ENCODE measurements around the gene GNB1L. TPM values are rescaled to one million over a fixed set of nuclear protein-coding genes. Genes with fewer than 3 reads are reported as not detected.
A peak's percentile ranks its signal among the peaks of the same experiment; 100 is the strongest.

The GNB1L gene, protein sequence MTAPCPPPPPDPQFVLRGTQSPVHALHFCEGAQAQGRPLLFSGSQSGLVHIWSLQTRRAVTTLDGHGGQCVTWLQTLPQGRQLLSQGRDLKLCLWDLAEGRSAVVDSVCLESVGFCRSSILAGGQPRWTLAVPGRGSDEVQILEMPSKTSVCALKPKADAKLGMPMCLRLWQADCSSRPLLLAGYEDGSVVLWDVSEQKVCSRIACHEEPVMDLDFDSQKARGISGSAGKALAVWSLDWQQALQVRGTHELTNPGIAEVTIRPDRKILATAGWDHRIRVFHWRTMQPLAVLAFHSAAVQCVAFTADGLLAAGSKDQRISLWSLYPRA
- total RNA-seq: 1 to 10 TPM; 2.8 to 4.9 (median 4.0) TPM
- polyA plus RNA-seq: 2.1 TPM
- long read RNA-seq, donor 1, full-length matches to known transcripts: 8 of 15 reads
- long read RNA-seq, donor 1, partial matches to known transcripts: 0 of 15 reads
- long read RNA-seq, donor 1, other reads (novel, unspliced or antisense): 7 of 15 reads
- long read RNA-seq, donor 2, full-length matches to known transcripts: 8 of 10 reads
- long read RNA-seq, donor 2, partial matches to known transcripts: 1 of 10 reads
- long read RNA-seq, donor 2, other reads (novel, unspliced or antisense): 1 of 10 reads
- long read RNA-seq, donor 3, full-length matches to known transcripts: 24 of 41 reads
- long read RNA-seq, donor 3, partial matches to known transcripts: 4 of 41 reads
- long read RNA-seq, donor 3, other reads (novel, unspliced or antisense): 13 of 41 reads
- long read RNA-seq, donor 4, full-length matches to known transcripts: 2 of 3 reads
- long read RNA-seq, donor 4, partial matches to known transcripts: 0 of 3 reads
- long read RNA-seq, donor 4, other reads (novel, unspliced or antisense): 1 of 3 reads

- peaks cover 6% of the 10 kb centered on the region for H3K4me1 ChIP-seq (ENCODE audit: control insufficient read depth, insufficient read depth, low read length)
- no peaks in the 10 kb centered on the region for H3K27me3 ChIP-seq (ENCODE audit: control insufficient read depth, insufficient read depth)
- H3K27ac ChIP-seq (ENCODE audit: low read length): peak within 1 kb of the TSS; percentile 92
- DNase-seq: peak; percentile 99 to 100 (median 100)
- peak within 1 kb of the TSS; percentile 58 for H3K4me3 ChIP-seq (ENCODE audit: low read length)
- no peaks in the 10 kb centered on the region for H3K9me3 ChIP-seq (ENCODE audit: control insufficient read depth, low read length)
- peak; percentile 98 to 99 for ATAC-seq
- WGBS: under 1% methylated on average over 81 of the region's 81 CpGs
- intact Hi-C loops (cut with DNase I): no loop called here
Observed at GRCh38 chr22:19854778-19855503, at the start of gene GNB1L, which contains the start of gene RTL10. GNB1L (minus strand) TSS chr22:19854874; CDS start chr22:19821355, 33,519 bp downstream. RTL10 (minus strand) TSS chr22:19854874; CDS start chr22:19852261, 2,613 bp downstream.

- no peaks in the 10 kb centered on the region for H3K4me1 ChIP-seq (ENCODE audit: control insufficient read depth, insufficient read depth, low read length)
- no peak overlapping the region for H3K27ac ChIP-seq (ENCODE audit: low read length)
- WGBS: 92% methylated on average over 16 of the region's 16 CpGs
- intact Hi-C loops (cut with DNase I): no loop called here
- no peak for ATAC-seq
- DNase-seq: peak in 2 of 3 donors; percentile 31 to 43
- no peaks in the 10 kb centered on the region for H3K27me3 ChIP-seq (ENCODE audit: control insufficient read depth, insufficient read depth)
- H3K4me3 ChIP-seq (ENCODE audit: low read length): no peak overlapping the region
- H3K9me3 ChIP-seq (ENCODE audit: control insufficient read depth, low read length): no peaks in the 10 kb centered on the region
Observed at GRCh38 chr22:19904174-19904856, 49.6 kb upstream of the GNB1L start.

GRCh38 chr22:19903513-19903912 lies 48.8 kb upstream of the GNB1L start:
- intact Hi-C loops (cut with DNase I): no loop called here
- no peaks in the 10 kb centered on the region for H3K4me1 ChIP-seq (ENCODE audit: control insufficient read depth, insufficient read depth, low read length)
- DNase-seq (peak in 1 of 3 donors; percentile 36), ATAC-seq (peak in 1 of 2 donors; percentile 12)
- H3K4me3 ChIP-seq (ENCODE audit: low read length): no peak overlapping the region
- no peaks in the 10 kb centered on the region for H3K9me3 ChIP-seq (ENCODE audit: control insufficient read depth, low read length)
- H3K27ac ChIP-seq (ENCODE audit: low read length): no peak overlapping the region
- no peaks in the 10 kb centered on the region for H3K27me3 ChIP-seq (ENCODE audit: control insufficient read depth, insufficient read depth)
- 81% methylated on average over 12 of the region's 12 CpGs for WGBS

DNA sequence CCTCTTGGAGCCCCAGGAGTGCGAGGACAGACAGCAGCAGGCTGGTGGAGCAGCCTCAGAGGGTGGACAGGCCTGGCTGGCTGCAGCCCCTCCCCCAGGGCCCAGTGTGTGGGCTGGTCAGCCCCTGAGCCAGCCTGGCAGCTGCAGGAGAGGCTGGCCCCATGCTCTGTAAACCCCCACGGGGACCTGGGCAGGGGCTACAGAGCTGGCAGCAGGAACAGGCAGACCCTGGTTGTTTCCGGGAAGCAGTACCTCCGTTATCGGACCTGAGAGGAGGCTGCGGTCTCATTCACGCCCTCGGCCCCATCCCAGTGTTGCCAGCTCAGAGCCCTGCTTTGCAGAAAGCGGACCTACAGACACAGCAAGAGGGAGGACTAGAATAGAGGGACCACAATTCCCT lies 48.4 kb upstream of the GNB1L start:
- intact Hi-C loops (cut with DNase I): no loop called here
- Histone ChIP-seq H3K9me3 (ENCODE audit: control insufficient read depth, low read length) (no peaks in the 10 kb centered on the region), H3K27me3 (ENCODE audit: control insufficient read depth, insufficient read depth) (no peaks in the 10 kb centered on the region), H3K27ac (ENCODE audit: low read length) (no peak overlapping the region), H3K4me1 (ENCODE audit: control insufficient read depth, insufficient read depth, low read length) (no peaks in the 10 kb centered on the region), H3K4me3 (ENCODE audit: low read length) (no peak overlapping the region)
- peak in 1 of 2 donors; percentile 15 for ATAC-seq
- 85% methylated on average over 9 of the region's 9 CpGs for WGBS
- DNase-seq: peak in 1 of 3 donors; percentile 21

- Histone ChIP-seq H3K4me3 (ENCODE audit: low read length) (no peak overlapping the region), H3K27ac (ENCODE audit: low read length) (no peak overlapping the region), H3K9me3 (ENCODE audit: control insufficient read depth, low read length) (no peaks in the 10 kb centered on the region), H3K27me3 (ENCODE audit: control insufficient read depth, insufficient read depth) (no peaks in the 10 kb centered on the region), H3K4me1 (ENCODE audit: control insufficient read depth, insufficient read depth, low read length) (no peaks in the 10 kb centered on the region)
- 88% methylated on average over 7 of the region's 7 CpGs for WGBS
- DNase-seq (peak in 2 of 3 donors; percentile 24 to 48), ATAC-seq (no peak)
- intact Hi-C loops (cut with DNase I): no loop called here
Observed at GRCh38 chr22:19902245-19902715, 47.6 kb upstream of the GNB1L start.

GRCh38 chr22:19901577-19902244 lies 47.0 kb upstream of the GNB1L start:
- no peaks in the 10 kb centered on the region for H3K4me1 ChIP-seq (ENCODE audit: control insufficient read depth, insufficient read depth, low read length)
- H3K27me3 ChIP-seq (ENCODE audit: control insufficient read depth, insufficient read depth): no peaks in the 10 kb centered on the region
- DNase-seq (peak in 1 of 3 donors; percentile 22), ATAC-seq (no peak)
- intact Hi-C loops (cut with DNase I): no loop called here
- no peak overlapping the region for H3K27ac ChIP-seq (ENCODE audit: low read length)
- 90% methylated on average over 11 of the region's 11 CpGs for WGBS
- H3K4me3 ChIP-seq (ENCODE audit: low read length): no peak overlapping the region
- H3K9me3 ChIP-seq (ENCODE audit: control insufficient read depth, low read length): no peaks in the 10 kb centered on the region

DNA sequence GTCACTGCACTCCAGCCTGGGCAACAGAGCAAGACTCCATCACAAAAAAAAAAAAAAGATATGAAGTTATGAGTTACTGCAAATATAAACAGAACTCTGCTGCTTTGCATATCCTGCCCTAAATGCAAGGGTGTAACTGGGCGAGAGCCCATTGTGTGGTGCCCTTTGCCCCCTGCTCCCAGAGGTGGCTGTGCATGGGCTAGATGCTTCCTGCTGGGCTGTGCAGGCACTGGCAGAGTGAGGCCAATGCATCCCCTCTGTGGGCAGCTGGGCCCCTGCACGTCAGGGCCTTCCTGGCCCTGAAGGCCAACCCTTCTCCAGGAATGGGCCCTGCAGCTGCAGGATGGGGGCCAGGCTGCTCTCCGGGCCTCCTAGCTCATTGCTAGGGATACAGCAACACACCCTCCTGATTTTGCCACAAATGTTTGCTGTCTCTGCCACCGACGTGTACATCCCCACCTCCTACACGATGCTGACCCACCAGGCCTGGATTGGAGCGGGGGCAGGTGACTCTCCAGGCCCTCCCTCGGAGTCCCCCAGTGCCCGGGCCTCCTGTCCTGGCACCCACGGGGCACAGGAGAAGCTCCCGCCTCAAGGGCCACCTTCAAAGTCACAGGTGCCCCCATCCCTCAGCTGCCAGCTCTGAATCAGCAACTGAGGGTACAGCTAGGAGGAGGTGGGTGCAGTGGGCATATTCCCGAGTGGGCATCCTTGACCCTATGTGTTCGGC lies 46.2 kb upstream of the GNB1L start:
- intact Hi-C loops (cut with DNase I): no loop called here
- Histone ChIP-seq H3K4me1 (ENCODE audit: control insufficient read depth, insufficient read depth, low read length) (no peaks in the 10 kb centered on the region), H3K27ac (ENCODE audit: low read length) (no peak overlapping the region), H3K27me3 (ENCODE audit: control insufficient read depth, insufficient read depth) (no peaks in the 10 kb centered on the region), H3K9me3 (ENCODE audit: control insufficient read depth, low read length) (no peaks in the 10 kb centered on the region), H3K4me3 (ENCODE audit: low read length) (no peak overlapping the region)
- ATAC-seq (no peak), DNase-seq (peak in 2 of 3 donors; percentile 24 to 34)
- WGBS: 91% methylated on average over 13 of the region's 13 CpGs

DNA sequence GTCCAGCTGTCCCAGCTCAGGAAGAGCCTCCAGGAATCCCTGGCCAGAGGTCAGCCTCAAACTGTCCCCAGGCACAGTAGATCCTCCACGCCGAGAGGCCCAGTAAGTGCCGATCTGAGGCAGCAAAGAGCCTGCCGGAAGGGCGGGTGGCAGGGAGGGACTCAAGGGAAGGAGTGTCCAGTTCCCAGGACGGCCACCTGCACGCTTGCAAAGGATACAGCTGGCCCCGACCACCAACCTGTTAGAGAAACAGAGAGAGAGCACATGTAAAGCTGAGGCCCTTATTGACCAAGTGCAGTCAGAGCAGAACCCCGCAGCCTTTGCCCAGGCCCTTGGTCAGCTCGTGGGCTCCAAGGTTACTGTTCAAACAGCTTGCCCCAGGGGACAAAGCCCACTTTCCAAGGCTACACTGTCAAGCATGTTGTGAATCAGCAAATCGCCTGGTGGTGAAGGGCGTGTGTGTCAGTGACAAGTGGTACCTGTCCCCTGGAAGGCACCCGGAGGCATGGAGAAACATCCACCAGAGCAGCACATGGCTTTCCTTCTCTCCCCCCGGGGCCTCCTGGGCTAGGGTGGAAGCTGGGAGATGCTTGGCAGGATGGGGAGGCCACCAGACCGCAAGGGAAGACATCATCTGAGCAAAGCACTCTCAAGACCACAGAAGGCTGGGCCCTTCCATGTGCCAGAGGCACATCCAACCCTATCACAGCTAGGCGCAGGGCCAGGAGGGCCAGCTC lies 44.3 kb upstream of the GNB1L start:
- DNase-seq: peak in 1 of 3 donors; percentile 13
- 90% methylated on average over 16 of the region's 16 CpGs for WGBS
- H3K27ac ChIP-seq (ENCODE audit: low read length): no peak overlapping the region
- intact Hi-C loops (cut with DNase I): loop anchor here in 1 of 4 donors (5.0 kb wide), 1 partner anchor 38 kb away; no protein-coding TSS in a partner anchor
- no peaks in the 10 kb centered on the region for H3K9me3 ChIP-seq (ENCODE audit: control insufficient read depth, low read length)
- no peak for ATAC-seq
- no peaks in the 10 kb centered on the region for H3K4me1 ChIP-seq (ENCODE audit: control insufficient read depth, insufficient read depth, low read length)
- no peak overlapping the region for H3K4me3 ChIP-seq (ENCODE audit: low read length)
- H3K27me3 ChIP-seq (ENCODE audit: control insufficient read depth, insufficient read depth): no peaks in the 10 kb centered on the region

GRCh38 chr22:19898145-19898544 lies 43.5 kb upstream of the GNB1L start:
- H3K9me3 ChIP-seq (ENCODE audit: control insufficient read depth, low read length): no peaks in the 10 kb centered on the region
- DNase-seq: peak in 2 of 3 donors; percentile 32 to 41
- no peak overlapping the region for H3K4me3 ChIP-seq (ENCODE audit: low read length)
- intact Hi-C loops (cut with DNase I): loop anchor here in 1 of 4 donors (5.0 kb wide), 1 partner anchor 39 kb away; no protein-coding TSS in a partner anchor
- H3K4me1 ChIP-seq (ENCODE audit: control insufficient read depth, insufficient read depth, low read length): no peaks in the 10 kb centered on the region
- H3K27me3 ChIP-seq (ENCODE audit: control insufficient read depth, insufficient read depth): no peaks in the 10 kb centered on the region
- no peak for ATAC-seq
- H3K27ac ChIP-seq (ENCODE audit: low read length): no peak overlapping the region
- 94% methylated on average over 7 of the region's 7 CpGs for WGBS

All from right cardiac atrium (tissue), 5 donors.